Thyroid gland (tissue), 4 donors: ENCODE results near the gene DIO3.
"Not testable (repeated sequence)": the region's sequence is repeated elsewhere in the genome, so short reads cannot be mapped to it uniquely, and the experiment has no call there.

Experiments used
- POLR2A ChIP-seq, 2 donors: fragments of 450-650 bp; IDR thresholded peaks; one replicate each; pipeline ENCODE4 v1.6.1; 2017; ENCODE audit warnings: antibody characterized with exemption in 2 of 2, mild to moderate bottlenecking in 2 of 2, moderate library complexity in 1 of 2
- TF ChIP-seq, protein P1 (sequence below), 6 experiments: fragments of 200-600 bp in 3 of 6; fragments of 450-650 bp in 3 of 6; sonication (generic) in 3 of 6; IDR thresholded peaks; one replicate each; pipeline ENCODE4 v1.5.1; 2016 to 2019; ENCODE audit warnings: antibody characterized with exemption in 6 of 6, mild to moderate bottlenecking in 2 of 6, inconsistent platforms in 1 of 6, moderate library complexity in 1 of 6

DNA sequence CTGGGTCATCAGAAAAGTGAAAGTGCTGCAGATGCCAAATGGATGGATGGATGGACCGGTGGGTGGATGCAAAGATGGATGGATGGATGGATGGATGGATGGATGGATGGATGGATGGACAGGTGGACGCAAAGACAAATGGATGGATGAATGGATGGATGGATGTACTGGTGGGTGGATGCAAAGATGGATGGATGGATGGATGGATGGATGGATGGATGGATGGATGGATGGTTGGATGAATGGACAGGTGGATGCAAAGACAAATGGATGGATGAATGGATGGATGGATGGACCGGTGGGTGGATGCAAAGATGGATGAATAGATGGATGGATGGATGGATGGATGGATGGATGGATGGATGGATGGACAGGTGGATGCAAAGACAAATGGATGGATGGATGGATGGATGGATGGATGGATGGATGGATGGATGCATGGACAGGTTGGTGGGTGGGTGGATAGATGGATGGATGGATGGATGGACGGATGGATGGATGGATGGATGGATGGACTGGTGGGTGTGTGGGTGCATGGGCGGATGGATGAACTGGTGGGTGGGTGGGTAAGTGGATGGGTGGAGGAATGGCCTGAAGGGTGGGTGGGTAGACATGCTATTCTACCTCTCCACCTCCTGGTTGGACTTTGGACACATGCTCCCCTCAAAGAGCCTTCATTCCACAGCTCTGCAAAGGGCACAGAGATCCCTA is 10.9 kb upstream of the DIO3 start:
- TF ChIP-seq POLR2A (IDR thresholded peaks at IDR 0.05), result not testable (repeated sequence)
- TF ChIP-seq, protein P1, sequence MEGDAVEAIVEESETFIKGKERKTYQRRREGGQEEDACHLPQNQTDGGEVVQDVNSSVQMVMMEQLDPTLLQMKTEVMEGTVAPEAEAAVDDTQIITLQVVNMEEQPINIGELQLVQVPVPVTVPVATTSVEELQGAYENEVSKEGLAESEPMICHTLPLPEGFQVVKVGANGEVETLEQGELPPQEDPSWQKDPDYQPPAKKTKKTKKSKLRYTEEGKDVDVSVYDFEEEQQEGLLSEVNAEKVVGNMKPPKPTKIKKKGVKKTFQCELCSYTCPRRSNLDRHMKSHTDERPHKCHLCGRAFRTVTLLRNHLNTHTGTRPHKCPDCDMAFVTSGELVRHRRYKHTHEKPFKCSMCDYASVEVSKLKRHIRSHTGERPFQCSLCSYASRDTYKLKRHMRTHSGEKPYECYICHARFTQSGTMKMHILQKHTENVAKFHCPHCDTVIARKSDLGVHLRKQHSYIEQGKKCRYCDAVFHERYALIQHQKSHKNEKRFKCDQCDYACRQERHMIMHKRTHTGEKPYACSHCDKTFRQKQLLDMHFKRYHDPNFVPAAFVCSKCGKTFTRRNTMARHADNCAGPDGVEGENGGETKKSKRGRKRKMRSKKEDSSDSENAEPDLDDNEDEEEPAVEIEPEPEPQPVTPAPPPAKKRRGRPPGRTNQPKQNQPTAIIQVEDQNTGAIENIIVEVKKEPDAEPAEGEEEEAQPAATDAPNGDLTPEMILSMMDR (IDR thresholded peaks at IDR 0.05), result not testable (repeated sequence)
